Activated CD4-positive, alpha-beta T cell treated with anti-CD3 and anti-CD28 coated beads, Interleukin-2, amount 50 U/mL, for 1 hour (primary cell): ENCODE measurements around the gene UGT2B28.
"Not testable (repeated sequence)": the region's sequence is repeated elsewhere in the genome, so short reads cannot be mapped to it uniquely, and the experiment has no call there.

Experiments used
- DNase-seq: peaks from one replicate; pipeline ENCODE4 v3.0.0-alpha.2; 2020

UGT2B28 gene

GRCh38 chr4:69280081-69280480 lies at the start of gene UGT2B28:
UGT2B28 (plus strand) TSS chr4:69280475; CDS start chr4:69280501, 26 bp downstream.
- not testable (repeated sequence) for DNase-seq

- DNase-seq, result no peak
These were observed 41.2 kb upstream of the UGT2B28 start for GRCh38 chr4:69239092-69239491.

GRCh38 chr4:69239557-69240168 lies 40.6 kb upstream of the UGT2B28 start:
- no peak for DNase-seq

GRCh38 chr4:69240787-69241186 lies 39.5 kb upstream of the UGT2B28 start:
- DNase-seq, result not testable (repeated sequence)

- DNase-seq, result not testable (repeated sequence)
These were observed 38.5 kb upstream of the UGT2B28 start for GRCh38 chr4:69241746-69242145.

- not testable (repeated sequence) for DNase-seq
These were observed 37.6 kb upstream of the UGT2B28 start for GRCh38 chr4:69242562-69243240.

GRCh38 chr4:69250884-69251283 lies 29.4 kb upstream of the UGT2B28 start:
- not testable (repeated sequence) for DNase-seq

- not testable (repeated sequence) for DNase-seq
These were observed 27.0 kb upstream of the UGT2B28 start for GRCh38 chr4:69253147-69253772.

GRCh38 chr4:69268612-69269011 lies 11.7 kb upstream of the UGT2B28 start:
- DNase-seq, result not testable (repeated sequence)

GRCh38 chr4:69296356-69296755 lies 16.1 kb downstream of the UGT2B28 start:
- DNase-seq, result not testable (repeated sequence)

GRCh38 chr4:69308426-69309033 lies 28.3 kb downstream of the UGT2B28 start:
- DNase-seq, result not testable (repeated sequence)

- DNase-seq, result not testable (repeated sequence)
These were observed 29.3 kb downstream of the UGT2B28 start for GRCh38 chr4:69309549-69310076.

GRCh38 chr4:69310262-69310661 lies 30.0 kb downstream of the UGT2B28 start:
- not testable (repeated sequence) for DNase-seq

- DNase-seq, result not testable (repeated sequence)
These were observed 37.5 kb downstream of the UGT2B28 start for GRCh38 chr4:69317669-69318298.

GRCh38 chr4:69321153-69321729 lies 41.0 kb downstream of the UGT2B28 start:
- DNase-seq, result no peak

GRCh38 chr4:69322055-69322454 lies 41.8 kb downstream of the UGT2B28 start:
- DNase-seq, result no peak

- no peak for DNase-seq
These were observed 43.0 kb downstream of the UGT2B28 start for GRCh38 chr4:69323284-69323683.

GRCh38 chr4:69330345-69331047 lies 50.2 kb downstream of the UGT2B28 start:
- no peak for DNase-seq

GRCh38 chr4:69331304-69331703 lies 51.0 kb downstream of the UGT2B28 start:
- not testable (repeated sequence) for DNase-seq

- not testable (repeated sequence) for DNase-seq
These were observed 55.2 kb downstream of the UGT2B28 start for GRCh38 chr4:69335485-69335884.

- not testable (repeated sequence) for DNase-seq
These were observed 62.8 kb downstream of the UGT2B28 start for GRCh38 chr4:69343114-69343513.
